Spinal cord (tissue), 10 donors: Measurements from ENCODE around the gene PDLIM5. TPM values are rescaled to one million over a fixed set of nuclear protein-coding genes. Genes with fewer than 3 reads are reported as not detected.
"Not testable (repeated sequence)": the region's sequence is repeated elsewhere in the genome, so short reads cannot be mapped to it uniquely, and the experiment has no call there.

ENCODE experiments used
- DNase-seq, 6 donors: peaks; one replicate each; pipeline versions ENCODE4 v3.0.0 to v3.0.0-alpha.2; 2013 to 2015; ENCODE audit warnings: low spot score in 6 of 6, low read depth in 4 of 6
- H3K27ac ChIP-seq: one replicate; pipeline ENCODE4 v1.5.1; 2013; ENCODE audit warnings: low read depth, low read length, control low read depth
- H3K27me3 ChIP-seq: one replicate; pipeline ENCODE4 v1.6.1; 2013; ENCODE audit warnings: low read length; ENCODE audit not compliant: control insufficient read depth, insufficient read depth
- H3K36me3 ChIP-seq: one replicate; pipeline ENCODE4 v1.6.1; 2013; ENCODE audit warnings: low read length; ENCODE audit not compliant: control insufficient read depth, insufficient read depth
- H3K4me1 ChIP-seq: one replicate; pipeline ENCODE4 v1.6.1; 2013; ENCODE audit warnings: low read length; ENCODE audit not compliant: control insufficient read depth, insufficient read depth
- H3K4me3 ChIP-seq: one replicate; pipeline ENCODE4 v1.5.1; 2013; ENCODE audit warnings: low read depth, low read length, control low read depth
- H3K9me3 ChIP-seq: one replicate; pipeline ENCODE4 v1.6.1; 2013; ENCODE audit warnings: low read length; ENCODE audit not compliant: control insufficient read depth, insufficient read depth
- WGBS: methylation state at CpG from one replicate; pipeline ENCODE4 v1.1.5; 2013; ENCODE audit warnings: missing lambda C conversion rate; ENCODE audit not compliant: insufficient coverage; 5-methylcytosine and 5-hydroxymethylcytosine counted together
- polyA plus RNA-seq, 2 donors: library from polyadenylated mRNA; unstranded; fragments of 120-200 nt; gene quantifications; one replicate each; pipeline ENCODE4 v1.2.1, GENCODE V29; 2013; ENCODE audit not compliant: insufficient read length in 2 of 2
- total RNA-seq, 2 donors: library from RNA; depleted of rRNA in 1 of 2; stranded (reverse); fragments of 120-200 nt in 1 of 2; fragments of >200 nt in 1 of 2; gene quantifications; one replicate each; pipeline versions ENCODE4 v1.2.3 to v1.2.4, GENCODE V29; 2013 to 2014
- donor health status: healthy.

The PDLIM5 gene
- total and polyA plus RNA-seq, 4 donors: 43.7 to 102 (median 72.0) TPM

DNA sequence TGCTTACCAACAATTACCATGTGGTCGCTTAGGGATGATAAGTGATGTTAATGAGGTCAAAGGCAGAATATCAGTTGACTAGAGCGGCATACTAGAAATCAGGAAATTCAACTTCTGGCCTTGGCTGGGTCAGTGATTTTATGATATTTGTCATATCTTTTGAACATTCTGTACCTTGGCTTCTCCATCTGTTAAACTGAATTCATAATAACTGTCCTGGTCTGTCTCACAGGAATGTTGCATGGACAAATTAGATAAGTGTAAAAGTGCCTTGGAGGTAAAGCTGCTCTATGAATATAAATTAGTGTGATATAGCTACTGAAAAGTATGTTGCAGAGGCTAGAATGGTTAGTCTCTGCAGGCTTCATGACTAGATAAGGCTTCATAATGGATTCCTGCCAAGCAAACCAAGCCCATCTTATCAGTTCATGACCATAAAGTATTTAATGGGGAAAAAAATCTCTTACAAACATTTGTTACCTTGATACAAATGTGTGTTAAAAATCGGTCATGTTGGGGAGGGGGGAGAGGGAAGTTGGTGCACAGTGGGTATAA, 201.4 kb downstream of the PDLIM5 start:
- Histone ChIP-seq H3K27ac (no peak overlapping the region), H3K27me3 (no peaks in the 10 kb centered on the region), H3K9me3 (no peaks in the 10 kb centered on the region), H3K36me3 (peaks cover 3% of the 10 kb centered on the region), H3K4me3 (no peak overlapping the region), H3K4me1 (no peaks in the 10 kb centered on the region)
- WGBS: no CpG with 5 or more reads among the region's 3 CpGs
- peak in 1 of 6 donors; percentile 10 for DNase-seq

DNA sequence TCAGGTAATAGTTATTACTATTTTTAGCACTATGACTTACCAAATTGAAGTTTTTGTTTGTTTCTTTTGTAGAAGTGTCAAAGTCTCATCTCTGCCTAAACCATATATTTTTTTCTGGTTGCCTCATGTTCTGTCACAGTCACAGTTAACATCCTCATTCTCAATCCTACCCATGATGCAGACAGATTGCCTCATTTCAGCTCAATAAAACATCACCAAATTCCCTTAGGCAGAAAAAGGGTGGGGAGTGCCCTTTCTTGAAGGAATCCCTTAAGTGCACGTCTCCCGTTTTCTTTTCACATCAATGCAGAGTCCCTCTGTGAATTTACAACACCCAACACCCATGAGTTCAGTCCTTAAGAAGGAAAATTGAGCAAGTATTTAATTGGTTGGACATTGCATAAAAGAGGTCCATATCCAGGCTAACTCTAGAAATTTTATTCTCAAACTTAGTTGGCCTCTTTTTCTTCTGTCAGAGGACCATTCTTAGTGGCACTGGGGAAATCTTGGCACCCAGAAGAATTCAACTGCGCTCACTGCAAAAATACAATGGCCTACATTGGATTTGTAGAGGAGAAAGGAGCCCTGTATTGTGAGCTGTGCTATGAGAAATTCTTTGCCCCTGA, 202.4 kb downstream of the PDLIM5 start:
- H3K27me3 ChIP-seq: no peaks in the 10 kb centered on the region
- H3K9me3 ChIP-seq: no peaks in the 10 kb centered on the region
- H3K27ac ChIP-seq: no peak overlapping the region
- H3K4me3 ChIP-seq: no peak overlapping the region
- H3K36me3 ChIP-seq: peaks cover 3% of the 10 kb centered on the region
- no peaks in the 10 kb centered on the region for H3K4me1 ChIP-seq
- 60% methylated on average over 1 of the region's 3 CpGs for WGBS
- DNase-seq: peak in 1 of 6 donors; percentile 35

DNA sequence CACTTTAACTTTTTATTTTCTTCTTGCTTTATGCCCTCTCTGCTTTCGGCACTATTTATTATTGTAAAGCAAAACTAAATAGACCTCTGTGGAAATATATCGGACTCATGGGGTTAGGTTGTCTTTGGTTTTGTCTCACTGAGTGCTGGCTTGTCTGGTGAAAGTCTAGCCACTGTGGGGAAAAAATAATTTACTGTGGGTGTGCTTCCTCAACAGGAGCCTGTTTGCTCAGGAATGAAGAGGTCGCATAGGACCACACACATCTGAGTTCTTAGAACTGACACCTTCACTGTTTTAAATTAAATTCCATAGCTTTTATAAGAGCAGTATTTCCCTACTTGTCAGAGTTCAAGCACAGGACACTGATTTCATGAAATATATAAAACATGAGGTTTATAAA, 203.0 kb downstream of the PDLIM5 start:
- H3K9me3 ChIP-seq: no peaks in the 10 kb centered on the region
- no peaks in the 10 kb centered on the region for H3K4me1 ChIP-seq
- H3K4me3 ChIP-seq: no peak overlapping the region
- no peak overlapping the region for H3K27ac ChIP-seq
- H3K36me3 ChIP-seq: peaks cover 3% of the 10 kb centered on the region
- no peaks in the 10 kb centered on the region for H3K27me3 ChIP-seq
- no peak for DNase-seq
- 20% methylated on average over 1 of the region's 3 CpGs for WGBS

DNA sequence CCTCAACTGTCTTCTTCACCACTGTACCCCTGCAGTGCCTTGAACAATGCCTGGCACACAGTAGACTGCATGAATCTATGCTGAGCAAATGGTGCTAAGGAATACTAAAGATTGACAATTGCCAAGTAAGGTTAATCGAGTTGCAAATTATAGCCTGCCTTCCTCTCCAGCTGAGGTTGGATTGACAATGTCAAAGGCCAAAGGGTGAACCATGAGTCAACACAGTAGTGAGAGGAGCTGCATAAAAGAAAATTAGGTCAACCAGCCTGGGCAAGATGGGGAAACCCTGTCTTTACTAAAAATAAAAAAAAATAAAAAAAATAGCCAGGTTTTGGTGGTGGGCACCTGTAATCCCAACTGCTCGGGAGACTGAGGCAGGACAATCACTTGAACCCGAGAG, 208.9 kb downstream of the PDLIM5 start:
- DNase-seq: no peak
- Histone ChIP-seq H3K9me3 (no peaks in the 10 kb centered on the region), H3K4me1 (no peaks in the 10 kb centered on the region), H3K27ac (no peak overlapping the region), H3K36me3 (peaks cover 3% of the 10 kb centered on the region), H3K4me3 (no peak overlapping the region), H3K27me3 (no peaks in the 10 kb centered on the region)
- WGBS: 70% methylated on average over 3 of the region's 3 CpGs

DNA sequence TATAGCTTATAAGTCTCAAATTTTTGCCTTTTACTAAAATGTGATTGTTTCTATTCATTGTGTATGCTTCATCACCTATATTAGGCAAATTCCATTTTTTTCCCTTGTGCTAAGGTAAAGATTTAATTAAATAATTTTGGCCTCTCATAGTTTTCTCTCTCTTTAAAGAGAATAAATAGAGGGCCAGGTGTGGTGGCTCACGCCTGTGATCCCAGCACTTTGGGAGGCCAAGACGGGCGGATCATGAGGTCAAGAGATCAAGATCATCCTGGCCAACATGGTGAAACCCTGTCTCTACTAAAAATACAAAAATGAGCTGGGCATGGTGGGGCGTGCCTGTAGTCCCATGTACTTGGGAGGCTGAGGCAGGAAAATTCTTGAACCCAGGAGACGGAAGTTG, 213.3 kb downstream of the PDLIM5 start:
- H3K4me1 ChIP-seq, H3K9me3 ChIP-seq, H3K36me3 ChIP-seq, H3K27me3 ChIP-seq, H3K27ac ChIP-seq, DNase-seq, H3K4me3 ChIP-seq: not testable (repeated sequence)
- 100% methylated on average over 2 of the region's 5 CpGs for WGBS

DNA sequence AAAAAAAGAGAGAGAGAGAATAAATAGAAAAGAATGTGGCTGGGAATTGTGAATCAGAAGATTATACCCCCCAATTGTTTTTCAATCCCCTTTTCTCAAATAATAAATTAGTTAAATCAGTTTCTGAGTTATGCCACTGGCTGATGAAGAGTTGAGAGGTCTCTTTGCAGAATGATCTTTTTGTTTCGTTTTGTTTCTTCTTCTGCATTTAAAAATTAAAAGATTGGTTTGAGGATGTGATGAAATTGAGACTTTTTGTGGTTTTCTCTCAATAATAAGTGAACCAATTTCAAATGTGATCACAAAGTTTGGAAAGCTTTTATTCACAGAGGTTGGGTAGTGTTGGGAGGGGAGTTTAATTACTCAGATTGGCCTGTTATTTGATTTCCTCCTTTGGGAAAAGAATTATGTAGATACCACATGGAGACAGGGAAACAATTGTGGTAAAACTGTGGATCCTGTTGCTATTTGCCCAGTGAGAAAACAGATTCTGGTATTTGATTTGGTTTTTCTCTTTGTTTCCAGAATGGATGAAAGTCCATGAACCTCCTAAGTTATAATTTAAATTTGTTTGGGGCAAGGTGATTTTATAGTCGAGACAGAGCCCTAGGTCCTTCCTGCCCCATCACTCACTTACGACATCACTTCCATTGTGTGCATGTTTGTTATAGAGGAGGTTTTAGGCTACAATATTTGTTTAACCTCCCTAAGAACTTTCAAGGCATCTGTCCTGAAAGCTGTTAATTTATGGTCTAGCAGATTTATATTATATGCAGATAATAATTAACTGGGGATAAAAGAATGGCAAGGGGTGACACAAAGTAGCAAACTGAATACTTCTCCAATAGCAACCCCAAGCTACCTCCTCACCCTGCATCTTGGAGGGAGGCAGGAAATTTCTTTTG, 214.0 kb downstream of the PDLIM5 start:
- Histone ChIP-seq H3K27ac (no peak overlapping the region), H3K9me3 (no peaks in the 10 kb centered on the region), H3K27me3 (no peaks in the 10 kb centered on the region), H3K4me1 (no peaks in the 10 kb centered on the region), H3K36me3 (no peaks in the 10 kb centered on the region), H3K4me3 (no peak overlapping the region)
- DNase-seq: no peak
- no CpG with 5 or more reads among the region's 3 CpGs for WGBS

DNA sequence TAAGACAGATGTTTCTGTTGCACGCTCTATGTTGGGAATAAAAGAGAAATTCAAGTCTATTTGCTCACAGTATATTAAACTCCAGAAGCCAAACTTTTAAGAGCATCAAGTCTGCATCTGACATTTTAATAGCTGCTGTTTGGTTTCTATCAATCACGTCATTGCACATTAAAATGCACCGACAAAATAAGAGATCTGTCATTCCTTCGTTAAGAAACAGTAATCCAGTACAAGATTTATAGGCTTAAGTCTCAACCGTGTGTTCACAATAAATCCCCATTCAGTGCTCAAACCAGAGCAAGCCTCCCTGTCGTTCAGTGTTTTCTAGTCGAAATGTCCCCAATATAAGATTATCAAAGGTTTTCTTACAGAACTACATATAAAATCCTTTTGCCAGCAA, 217.0 kb downstream of the PDLIM5 start:
- Histone ChIP-seq H3K4me3 (no peak overlapping the region), H3K9me3 (no peaks in the 10 kb centered on the region), H3K4me1 (peaks cover 3% of the 10 kb centered on the region), H3K36me3 (no peaks in the 10 kb centered on the region), H3K27ac (no peak overlapping the region), H3K27me3 (no peaks in the 10 kb centered on the region)
- no peak for DNase-seq
- 40% methylated on average over 5 of the region's 7 CpGs for WGBS

DNA sequence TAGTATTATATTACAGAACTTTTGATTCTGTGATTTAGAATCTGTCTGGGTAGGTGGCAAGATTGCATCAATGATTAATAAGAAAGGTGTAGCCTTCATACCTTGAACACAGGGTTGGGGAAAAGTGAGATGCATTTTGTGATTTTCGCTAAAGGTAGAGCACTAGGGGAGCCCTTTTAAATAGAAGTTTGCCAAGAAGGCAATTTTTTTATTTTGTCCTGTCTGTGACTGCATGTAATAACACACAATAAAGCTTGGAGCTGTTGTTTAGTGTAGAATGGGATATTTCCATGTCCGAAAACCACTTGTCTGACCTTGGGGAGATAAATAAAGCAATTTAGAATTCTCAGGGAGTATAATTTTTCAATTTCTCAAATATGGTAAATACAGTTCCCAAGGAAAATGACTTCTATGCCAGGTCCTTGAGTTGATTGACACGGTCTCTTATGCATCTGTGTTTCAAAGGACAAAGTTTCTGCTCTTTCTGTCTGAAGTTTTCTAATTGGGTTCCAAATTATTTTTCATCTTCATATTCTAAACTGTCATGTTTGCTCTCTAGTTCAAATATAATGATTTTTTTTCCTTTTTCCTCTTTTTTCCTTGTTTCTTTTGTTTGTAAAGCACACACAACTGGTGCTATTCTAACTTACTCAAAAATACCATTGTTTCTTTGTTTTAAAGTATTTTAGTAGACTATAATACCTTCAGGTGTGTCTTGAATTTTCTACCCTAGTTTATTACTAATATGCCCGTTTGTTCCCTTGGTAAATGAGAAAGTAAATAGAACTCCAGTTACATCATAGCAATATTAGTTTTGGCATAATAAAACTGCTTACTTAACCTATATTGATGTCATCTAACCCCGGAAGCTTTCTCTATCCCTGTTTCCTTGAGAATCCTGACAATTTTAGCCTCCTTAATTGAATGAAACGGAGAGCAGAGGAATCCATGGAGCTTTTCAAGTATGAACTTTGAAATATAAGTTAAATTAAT, 218.2 kb downstream of the PDLIM5 start:
- no peaks in the 10 kb centered on the region for H3K27me3 ChIP-seq
- H3K9me3 ChIP-seq: no peaks in the 10 kb centered on the region
- H3K36me3 ChIP-seq: no peaks in the 10 kb centered on the region
- 86% methylated on average over 1 of the region's 6 CpGs for WGBS
- no peak overlapping the region for H3K27ac ChIP-seq
- DNase-seq: no peak
- no peak overlapping the region for H3K4me3 ChIP-seq
- H3K4me1 ChIP-seq: peaks cover 3% of the 10 kb centered on the region

DNA sequence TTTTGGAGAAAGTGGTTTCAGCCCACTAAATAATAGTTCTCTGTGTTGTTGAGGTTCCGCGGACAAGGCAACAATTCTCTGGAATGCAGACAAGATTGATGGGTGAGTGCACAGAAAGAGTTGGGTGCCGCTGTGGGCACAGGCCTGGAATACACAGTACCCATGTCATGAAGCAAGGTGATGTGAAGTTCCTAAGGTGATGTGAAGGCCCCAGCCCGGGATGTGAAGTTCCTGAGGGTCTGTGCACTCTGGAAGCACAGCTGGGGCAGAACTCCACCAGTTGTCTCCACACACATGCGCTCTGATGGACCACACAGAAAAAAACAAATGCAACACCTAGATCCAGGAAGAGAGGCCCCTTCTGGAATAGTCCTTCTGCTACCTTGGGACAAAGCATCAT, 219.4 kb downstream of the PDLIM5 start:
- H3K36me3 ChIP-seq: no peaks in the 10 kb centered on the region
- H3K4me1 ChIP-seq: peaks cover 3% of the 10 kb centered on the region
- H3K9me3 ChIP-seq: no peaks in the 10 kb centered on the region
- no peak overlapping the region for H3K4me3 ChIP-seq
- H3K27me3 ChIP-seq: no peaks in the 10 kb centered on the region
- DNase-seq: no peak
- H3K27ac ChIP-seq: no peak overlapping the region
- WGBS: 83% methylated on average over 4 of the region's 5 CpGs
